Psoas muscle (tissue), 8 donors: ENCODE results near the gene ST3GAL2. TPM values are rescaled to one million over a fixed set of nuclear protein-coding genes. Genes with fewer than 3 reads are reported as not detected.
"Not testable (repeated sequence)": the region's sequence is repeated elsewhere in the genome, so short reads cannot be mapped to it uniquely, and the experiment has no call there.

Experiments used
- ATAC-seq, 4 donors: fragments of 200-7000 bp; cut with Tn5 transposase; one replicate each; pipeline ENCODE4 v1.9.1; 2020; ENCODE audit warnings: moderate library complexity in 3 of 4, mild to moderate bottlenecking in 2 of 4
- DNase-seq, 2 donors: peaks; one replicate each; pipeline ENCODE4 v3.0.0-alpha.2; 2020
- H3K27ac ChIP-seq: fragments of 200-600 bp; one replicate; pipeline ENCODE4 v1.8.0; 2022
- H3K27me3 ChIP-seq, 3 donors: fragments of 200-600 bp in 1 of 3; one replicate each; pipeline versions ENCODE4 v1.6.1 to v1.8.0; 2013 to 2022; ENCODE audit warnings: low read length in 2 of 3, mild to moderate bottlenecking in 2 of 3, moderate library complexity in 1 of 3; ENCODE audit not compliant: insufficient read depth in 3 of 3
- H3K36me3 ChIP-seq, 2 donors: fragments of 200-600 bp in 1 of 2; one replicate each; pipeline versions ENCODE4 v1.6.1 to v1.8.0; 2013 to 2022; ENCODE audit warnings: low read depth in 1 of 2, mild to moderate bottlenecking in 1 of 2, moderate library complexity in 1 of 2; ENCODE audit not compliant: insufficient read depth in 1 of 2
- H3K4me1 ChIP-seq: fragments of 200-600 bp; one replicate; pipeline ENCODE4 v1.8.0; 2022
- H3K4me3 ChIP-seq: fragments of 200-600 bp; one replicate; pipeline ENCODE4 v1.8.0; 2022; ENCODE audit warnings: mild to moderate bottlenecking
- H3K9me3 ChIP-seq: fragments of 200-600 bp; one replicate; pipeline ENCODE4 v1.8.0; 2022
- WGBS, 3 donors: extraction: QIAGEN DNeasy Blood & Tissue Kit; methylation state at CpG; one replicate each; pipeline versions ENCODE4 v1.1.6 to v1.1.7; 2013; 5-methylcytosine and 5-hydroxymethylcytosine counted together
- intact Hi-C, 2 donors: fragments of 100-400 bp; cut with DNase I; formaldehyde crosslinking; loops; one replicate each; pipeline versions ENCODE4 v1.11.0 to v1.14.2; 2022
- polyA plus RNA-seq, 3 donors: library from polyadenylated mRNA; stranded (reverse); fragments of 200-250 nt; gene quantifications; one replicate each; pipeline ENCODE4 v1.2.3, GENCODE V29; 2013
- total RNA-seq, 4 donors: library from RNA; stranded (reverse); fragmentation: NEBNext Ultra II Directional in 2 of 4; extraction: Animal tissue kit (Norgen Biotek cat#: 25700) in 2 of 4; gene quantifications; one replicate each; pipeline versions ENCODE4 v1.2.1 to v1.2.4, GENCODE V29; 2021 to 2023
- TF ChIP-seq, protein P1 (sequence below): fragments of 200-600 bp; IDR thresholded peaks from one replicate; pipeline ENCODE4 v1.8.0; 2022; ENCODE audit warnings: antibody characterized with exemption
- donor health status: healthy with polysubstance abuse.
- donor health status: DM: no; HTN: no; CAD: no; lungs with moderate emphysema.
- donor health status: Bipolar disorder and iron deficiency.
- donor health status: healthy.
- donor health status: DM: yes; HTN: yes; CAD: no.
- donor health status: DM: no; HTN: no; CAD: no.
- donor health status: DM: no; HTN: no; CAD: no.
- donor health status: DM: yes; HTN: yes; CAD: no.

The ST3GAL2 gene
- total and polyA plus RNA-seq, 7 donors: 7.0 to 33.0 (median 19.8) TPM

DNA sequence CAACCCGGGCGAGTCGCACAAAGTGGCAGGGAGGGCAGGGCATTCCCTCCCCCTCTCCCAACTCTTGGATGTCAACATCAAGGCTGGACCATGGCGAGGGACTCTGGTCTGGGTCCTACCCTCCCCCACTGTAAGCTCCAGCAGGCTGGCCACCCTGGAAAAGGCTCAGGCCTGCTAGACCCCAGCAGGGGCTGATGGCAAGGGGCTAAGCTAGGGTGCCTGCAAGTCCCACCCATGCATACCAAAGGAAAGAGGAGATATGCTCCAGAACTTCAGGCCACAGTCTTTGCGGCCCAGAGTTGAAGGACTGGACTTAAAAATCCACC is 19.9 kb downstream of the ST3GAL2 start:
- TF ChIP-seq, protein P1, sequence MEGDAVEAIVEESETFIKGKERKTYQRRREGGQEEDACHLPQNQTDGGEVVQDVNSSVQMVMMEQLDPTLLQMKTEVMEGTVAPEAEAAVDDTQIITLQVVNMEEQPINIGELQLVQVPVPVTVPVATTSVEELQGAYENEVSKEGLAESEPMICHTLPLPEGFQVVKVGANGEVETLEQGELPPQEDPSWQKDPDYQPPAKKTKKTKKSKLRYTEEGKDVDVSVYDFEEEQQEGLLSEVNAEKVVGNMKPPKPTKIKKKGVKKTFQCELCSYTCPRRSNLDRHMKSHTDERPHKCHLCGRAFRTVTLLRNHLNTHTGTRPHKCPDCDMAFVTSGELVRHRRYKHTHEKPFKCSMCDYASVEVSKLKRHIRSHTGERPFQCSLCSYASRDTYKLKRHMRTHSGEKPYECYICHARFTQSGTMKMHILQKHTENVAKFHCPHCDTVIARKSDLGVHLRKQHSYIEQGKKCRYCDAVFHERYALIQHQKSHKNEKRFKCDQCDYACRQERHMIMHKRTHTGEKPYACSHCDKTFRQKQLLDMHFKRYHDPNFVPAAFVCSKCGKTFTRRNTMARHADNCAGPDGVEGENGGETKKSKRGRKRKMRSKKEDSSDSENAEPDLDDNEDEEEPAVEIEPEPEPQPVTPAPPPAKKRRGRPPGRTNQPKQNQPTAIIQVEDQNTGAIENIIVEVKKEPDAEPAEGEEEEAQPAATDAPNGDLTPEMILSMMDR: no peak
- WGBS, 3 donors: 81 to 91% (median 84%) methylated on average over 5 of the region's 5 CpGs
- peaks cover 71% of the 10 kb centered on the region for H3K4me1 ChIP-seq
- ATAC-seq (no peak), DNase-seq (no peak)
- intact Hi-C loops: no loop called here
- no peaks in the 10 kb centered on the region for H3K27me3 ChIP-seq
- H3K4me3 ChIP-seq: no peak overlapping the region
- H3K9me3 ChIP-seq: no peaks in the 10 kb centered on the region
- no peaks in the 10 kb centered on the region for H3K36me3 ChIP-seq
- no peak overlapping the region for H3K27ac ChIP-seq

DNA sequence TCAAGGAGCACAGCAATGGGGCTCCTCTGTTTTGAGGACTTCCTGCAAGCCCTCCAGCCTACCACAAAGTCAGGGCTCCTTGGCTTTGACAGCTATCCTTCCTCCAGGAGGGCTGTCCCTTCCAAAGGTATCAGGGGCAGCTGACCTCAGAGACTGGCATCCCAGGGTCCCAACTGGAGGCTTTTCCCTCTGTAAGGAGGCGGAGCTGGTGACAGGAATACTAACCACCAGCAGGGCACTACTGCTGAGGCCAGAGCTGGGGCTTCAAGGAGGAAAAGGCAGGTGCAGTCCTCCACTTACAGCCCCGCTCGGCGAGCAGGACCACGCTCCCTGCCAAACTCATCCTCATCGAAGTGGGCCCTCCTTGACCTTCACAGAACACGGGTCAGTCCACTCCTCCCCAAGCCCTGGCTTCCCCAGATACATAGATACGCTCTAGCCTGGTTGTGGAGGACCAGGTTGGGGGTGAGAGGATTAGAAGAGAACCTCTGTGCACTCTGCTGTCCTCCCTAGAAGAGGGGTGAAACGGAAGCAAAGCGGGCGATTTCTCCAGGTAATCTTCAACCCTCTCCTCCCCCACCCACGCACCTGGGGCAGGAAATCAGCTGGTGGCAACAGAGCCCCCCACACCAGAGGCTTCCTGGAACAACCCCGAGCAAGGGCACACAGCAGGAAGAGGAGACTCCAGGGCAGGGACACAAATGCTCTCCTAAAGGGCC is 20.5 kb downstream of the ST3GAL2 start:
- intact Hi-C loops: no loop called here
- DNase-seq (no peak), ATAC-seq (no peak)
- H3K27me3 ChIP-seq: no peaks in the 10 kb centered on the region
- WGBS, 3 donors: 74 to 81% (median 75%) methylated on average over 13 of the region's 13 CpGs
- H3K9me3 ChIP-seq: no peaks in the 10 kb centered on the region
- peaks cover 71% of the 10 kb centered on the region for H3K4me1 ChIP-seq
- no peak overlapping the region for H3K4me3 ChIP-seq
- TF ChIP-seq, protein P1: no peak
- H3K36me3 ChIP-seq: no peaks in the 10 kb centered on the region
- H3K27ac ChIP-seq: no peak overlapping the region

DNA sequence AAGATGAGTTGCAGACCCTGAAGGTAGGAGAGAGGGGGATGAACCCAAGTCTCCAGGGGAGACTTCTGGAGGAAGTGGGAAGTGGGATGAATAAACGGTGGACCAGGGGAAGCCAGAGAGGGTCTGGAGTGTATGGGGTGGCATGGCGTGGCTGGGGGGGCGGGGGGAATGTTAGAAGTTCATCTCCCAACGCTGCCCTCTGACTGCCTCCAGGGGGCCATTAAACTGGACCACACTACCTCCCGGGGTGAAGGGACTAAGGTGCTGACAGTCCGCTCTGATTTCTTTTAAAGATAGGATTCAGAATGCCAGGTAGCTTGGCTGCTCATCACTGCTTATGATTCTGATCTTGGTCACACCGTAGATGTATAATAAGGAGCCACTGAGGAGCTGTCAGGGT is 21.2 kb downstream of the ST3GAL2 start:
- Histone ChIP-seq H3K27me3 (no peaks in the 10 kb centered on the region), H3K9me3 (no peaks in the 10 kb centered on the region), H3K4me1 (peaks cover 63% of the 10 kb centered on the region), H3K27ac (no peak overlapping the region), H3K4me3 (no peak overlapping the region), H3K36me3 (no peaks in the 10 kb centered on the region)
- no peak for DNase-seq
- WGBS, 3 donors: 81 to 84% (median 84%) methylated on average over 7 of the region's 7 CpGs
- TF ChIP-seq, protein P1: no peak
- ATAC-seq: no peak
- intact Hi-C loops: no loop called here

DNA sequence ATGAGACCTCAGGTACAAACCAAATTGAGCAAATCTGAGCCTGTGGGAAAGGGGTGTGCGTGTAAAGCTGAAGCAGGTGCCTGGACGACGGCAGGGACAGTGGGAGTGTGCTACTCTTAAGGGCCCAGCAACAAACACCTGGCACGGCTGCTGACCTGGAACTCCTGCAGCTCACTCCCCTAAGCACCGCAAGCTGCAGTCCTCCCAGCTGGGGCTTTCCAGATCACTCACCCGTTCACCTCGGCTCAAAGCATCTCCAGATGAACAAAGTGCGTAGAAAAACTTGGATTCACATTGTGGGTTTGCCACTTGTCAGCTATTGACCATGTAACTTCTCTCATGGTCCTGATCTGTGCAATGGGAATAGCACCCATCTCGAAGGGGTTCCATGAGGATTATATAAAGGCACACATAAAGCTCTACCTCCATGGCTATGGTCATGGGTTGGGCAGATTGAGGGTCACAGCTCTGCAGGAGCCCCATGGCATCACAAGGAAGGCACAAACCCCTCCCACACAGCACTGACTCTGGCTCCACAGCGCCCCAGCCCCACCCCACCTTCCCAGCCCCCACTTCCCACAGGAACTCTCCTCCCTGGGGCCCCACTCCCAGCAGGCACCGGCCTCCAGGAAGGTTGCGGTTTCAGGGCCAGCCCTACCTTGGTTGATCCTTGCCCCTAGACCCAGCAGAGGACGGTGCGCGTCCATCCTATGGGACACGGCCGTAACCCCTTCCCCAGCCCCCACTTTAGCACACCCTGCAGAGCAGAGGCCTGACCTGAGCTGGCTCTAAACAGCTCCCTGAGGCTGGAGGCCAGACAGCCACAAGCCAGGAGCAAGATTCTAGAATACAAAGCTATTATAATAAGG is 21.9 kb downstream of the ST3GAL2 start:
- peaks cover 56% of the 10 kb centered on the region for H3K4me1 ChIP-seq
- H3K9me3 ChIP-seq: no peaks in the 10 kb centered on the region
- no peak overlapping the region for H3K27ac ChIP-seq
- no peaks in the 10 kb centered on the region for H3K27me3 ChIP-seq
- 74 to 82% (median 81%) methylated on average over 17 of the region's 17 CpGs for WGBS, 3 donors
- no peak overlapping the region for H3K4me3 ChIP-seq
- no peak for DNase-seq
- peak in 1 of 4 donors; percentile 38 for ATAC-seq
- intact Hi-C loops: no loop called here
- TF ChIP-seq, protein P1: no peak
- H3K36me3 ChIP-seq: no peaks in the 10 kb centered on the region

DNA sequence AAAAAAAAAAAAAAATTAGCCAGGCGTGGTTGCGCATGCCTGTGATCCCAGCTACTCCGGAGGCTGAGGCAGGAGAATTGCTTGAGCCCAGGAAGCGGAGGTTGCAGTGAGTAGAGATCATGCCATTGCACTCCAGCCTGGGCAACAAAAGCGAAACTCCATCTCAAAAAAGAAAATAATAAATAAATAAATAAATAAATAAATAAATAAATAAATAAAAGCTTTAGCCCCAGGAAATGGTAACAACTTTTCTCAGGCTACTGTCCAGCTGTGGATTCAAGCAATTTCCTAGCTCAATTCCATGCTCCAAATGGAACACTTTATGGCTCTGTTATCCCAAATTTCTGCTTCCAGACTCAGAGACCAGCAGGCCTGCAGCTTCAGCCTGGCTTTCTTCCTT is 25.3 kb downstream of the ST3GAL2 start:
- ATAC-seq, H3K27me3 ChIP-seq, H3K36me3 ChIP-seq, intact Hi-C loops, DNase-seq, H3K9me3 ChIP-seq, H3K27ac ChIP-seq, H3K4me3 ChIP-seq: not testable (repeated sequence)
- peaks cover 26% of the 10 kb centered on the region for H3K4me1 ChIP-seq
- 91 to 98% (median 98%) methylated on average over 5 of the region's 5 CpGs for WGBS, 3 donors
